ENCODE results near the gene IGF1R.

The IGF1R gene

DNA sequence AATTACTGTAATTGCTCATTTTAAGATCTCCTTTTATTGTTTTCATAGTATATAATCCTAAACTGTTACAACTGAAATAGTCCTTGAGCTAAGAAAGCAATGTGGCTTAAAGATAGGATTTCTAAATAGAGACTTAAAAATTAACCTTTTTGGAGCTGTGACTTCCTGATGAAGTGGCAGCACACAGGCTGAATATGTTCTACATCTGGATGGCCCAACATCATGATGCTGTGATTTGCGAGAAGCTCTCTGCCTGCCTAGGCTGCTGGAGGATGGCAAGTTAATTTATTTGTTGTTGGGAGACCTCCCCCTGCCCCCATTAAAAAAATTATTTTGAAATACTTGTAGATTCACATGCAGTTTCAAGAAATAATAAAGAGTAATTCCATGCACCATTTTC is 134.5 kb downstream of the IGF1R start:
- no peak for DNase-seq

DNA sequence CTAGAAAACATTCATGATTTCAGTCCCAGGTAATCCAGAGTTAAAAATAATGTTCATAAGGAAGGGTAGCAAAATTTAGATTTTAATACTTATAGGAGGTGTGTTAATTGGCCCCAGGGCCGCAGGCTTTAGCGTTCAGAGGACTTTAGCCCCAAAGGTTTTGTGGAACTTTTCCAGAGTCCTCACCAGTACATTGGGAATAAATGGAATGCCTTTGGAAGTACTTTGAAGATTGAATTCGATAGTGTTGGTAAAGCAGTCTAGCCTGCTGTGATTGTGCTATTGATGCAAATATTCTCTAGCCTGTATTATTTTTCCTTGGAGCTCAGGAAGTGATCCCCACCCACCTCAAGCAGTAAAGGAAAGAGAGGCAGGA is 137.1 kb downstream of the IGF1R start:
- DNase-seq: no peak

DNA sequence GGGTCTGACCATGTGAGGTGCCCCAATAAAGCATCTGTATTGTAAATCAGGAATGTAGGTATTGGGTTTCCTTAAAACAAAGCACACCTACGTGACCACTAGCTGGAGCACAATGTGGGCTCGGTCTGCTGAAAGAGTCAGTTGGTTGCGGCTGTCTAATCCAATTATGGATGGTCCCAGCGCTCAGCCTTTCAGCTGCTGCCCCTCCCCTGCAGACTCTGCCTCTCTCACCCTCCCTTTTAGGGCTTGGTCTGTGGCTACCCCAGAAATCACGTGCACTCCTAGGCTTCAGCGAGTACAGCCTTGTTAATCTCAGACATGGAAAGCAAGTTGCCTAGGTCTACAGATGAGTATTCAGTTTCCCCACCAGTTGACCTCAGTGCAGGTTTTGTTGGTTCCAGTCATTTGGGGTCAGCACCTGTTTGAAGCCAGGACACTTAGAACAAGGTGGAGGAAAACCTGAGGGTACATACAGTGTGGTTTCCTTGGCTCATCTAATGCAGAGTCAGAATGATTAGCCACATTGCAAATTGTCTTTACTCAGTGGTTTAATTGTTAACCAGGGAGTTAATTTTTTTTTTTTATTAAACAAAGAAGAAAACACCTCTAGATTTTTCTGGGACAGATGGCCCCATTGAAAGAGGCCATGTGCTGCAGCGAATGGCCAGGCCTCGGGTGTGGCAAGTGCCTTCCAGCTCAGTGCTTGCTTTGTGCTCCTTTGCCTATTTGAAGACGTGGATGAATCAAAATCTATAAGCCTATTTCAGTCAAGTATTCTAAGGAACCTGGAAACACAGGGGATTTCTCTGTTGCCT is 137.7 kb downstream of the IGF1R start:
- DNase-seq: peak; percentile 73

DNA sequence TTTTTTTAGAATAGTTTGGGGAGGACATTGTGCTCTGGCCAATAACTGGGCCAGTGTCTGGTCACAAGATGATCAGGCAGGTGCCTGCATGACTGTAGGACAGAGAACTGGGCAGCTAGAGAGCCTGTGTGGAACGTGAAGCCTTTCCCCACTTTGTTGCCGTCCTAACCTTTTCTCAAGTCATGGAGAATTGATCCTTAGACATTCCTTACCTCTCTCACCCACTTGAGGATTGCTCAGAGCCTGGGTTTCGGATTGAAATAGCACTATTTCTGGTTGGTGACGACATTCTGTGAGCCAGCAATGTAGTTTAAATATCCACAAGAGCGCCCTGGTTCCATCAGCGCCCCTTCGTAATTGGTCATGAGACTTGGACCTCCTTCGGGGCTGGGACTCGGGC is 138.4 kb downstream of the IGF1R start:
- no peak for DNase-seq

DNA sequence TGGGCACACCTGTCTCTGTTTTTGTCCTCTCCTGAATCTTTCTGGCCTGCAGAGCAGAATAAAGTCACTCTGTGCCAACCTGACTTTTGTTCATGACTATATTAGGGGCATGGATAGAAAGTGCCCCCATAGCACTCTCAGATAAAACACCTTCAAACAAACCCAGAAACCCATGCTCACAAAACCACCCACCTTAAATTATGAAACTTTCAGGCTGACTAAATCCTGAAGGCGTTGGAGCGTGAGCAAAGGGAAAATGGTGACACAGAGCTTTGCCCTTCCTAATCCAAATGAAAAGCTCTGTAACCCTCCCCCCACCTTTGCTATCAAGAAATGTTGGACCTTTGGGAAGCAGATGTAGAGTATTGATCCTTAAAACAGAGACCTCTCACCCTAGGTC is 138.9 kb downstream of the IGF1R start:
- DNase-seq: no peak

DNA sequence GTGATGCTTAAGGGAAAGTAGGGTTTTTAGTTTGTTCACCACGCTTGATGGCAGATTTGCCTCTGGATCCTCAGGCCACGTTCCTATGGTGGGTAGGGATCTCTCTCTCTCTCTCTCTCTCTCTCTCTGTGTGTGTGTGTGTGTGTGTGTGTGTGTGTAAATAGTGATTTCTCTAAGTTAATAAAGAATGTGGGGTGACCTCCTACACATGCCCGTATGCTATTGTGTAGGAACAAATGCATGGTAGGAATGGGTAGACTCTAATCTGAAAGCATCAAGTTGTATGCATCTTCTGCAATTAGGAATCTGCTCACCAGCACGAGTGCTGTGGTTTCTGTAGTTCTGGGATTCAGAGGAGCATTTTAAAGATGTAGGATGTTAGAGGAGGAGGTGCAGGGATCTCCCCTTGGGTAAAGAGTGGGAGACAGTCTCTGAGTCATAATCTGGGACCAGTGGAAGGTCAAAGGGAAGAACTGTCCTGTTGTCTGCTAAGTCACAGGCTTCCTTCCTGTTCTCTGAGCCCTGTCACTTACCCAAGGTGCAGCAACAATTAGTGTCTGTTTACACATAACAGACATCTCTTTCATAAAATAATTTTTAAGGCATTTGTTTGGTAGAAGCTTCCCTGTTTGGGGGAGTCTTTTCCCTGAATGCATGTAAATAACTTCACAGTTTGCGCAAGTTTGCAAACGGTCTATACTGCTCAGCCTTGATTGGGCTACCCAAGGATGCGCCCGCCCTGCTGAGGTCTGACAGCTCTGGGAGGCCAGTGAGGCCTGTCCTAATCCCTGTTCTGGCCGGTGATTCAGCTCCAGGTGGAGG is 139.8 kb downstream of the IGF1R start:
- no peak for DNase-seq

DNA sequence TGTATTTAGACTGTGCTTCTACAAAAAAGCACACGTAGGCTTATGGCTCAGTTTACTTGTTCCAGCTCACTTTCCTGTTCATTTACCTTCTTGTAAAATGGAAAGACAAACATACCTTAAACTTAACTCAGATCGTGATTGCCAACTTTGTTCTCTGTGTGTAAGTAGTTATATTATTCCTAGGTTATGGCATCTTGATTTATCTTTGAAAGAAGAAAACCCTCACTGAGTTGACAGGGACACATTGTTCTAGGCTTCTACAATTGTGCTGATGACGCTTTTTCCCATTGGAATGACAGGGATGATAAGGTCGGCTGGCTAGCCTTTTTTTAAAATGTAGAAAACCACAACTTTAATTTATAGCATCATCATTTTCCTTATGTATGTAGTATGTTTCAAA is 140.7 kb downstream of the IGF1R start:
- DNase-seq: no peak

DNA sequence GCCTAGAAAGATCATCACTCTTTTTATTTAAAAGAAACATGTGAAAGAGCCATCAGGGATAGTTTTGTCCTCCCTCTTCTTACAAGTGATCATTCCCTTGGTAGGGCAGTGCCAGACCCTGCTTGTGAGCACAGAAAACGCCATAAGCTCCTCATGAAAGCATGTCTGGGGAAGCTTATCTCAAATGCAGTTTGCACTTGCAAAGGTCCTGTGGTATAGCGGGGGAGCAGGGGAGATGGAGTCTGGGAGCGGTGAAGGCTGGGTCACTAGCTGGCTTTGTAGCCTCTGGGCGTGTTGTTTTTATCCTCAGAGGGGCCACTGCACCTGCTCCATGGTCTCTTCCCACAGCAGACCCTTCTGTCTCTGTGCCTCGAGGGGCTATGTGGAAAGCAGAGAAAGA is 141.9 kb downstream of the IGF1R start:
- DNase-seq: no peak

DNA sequence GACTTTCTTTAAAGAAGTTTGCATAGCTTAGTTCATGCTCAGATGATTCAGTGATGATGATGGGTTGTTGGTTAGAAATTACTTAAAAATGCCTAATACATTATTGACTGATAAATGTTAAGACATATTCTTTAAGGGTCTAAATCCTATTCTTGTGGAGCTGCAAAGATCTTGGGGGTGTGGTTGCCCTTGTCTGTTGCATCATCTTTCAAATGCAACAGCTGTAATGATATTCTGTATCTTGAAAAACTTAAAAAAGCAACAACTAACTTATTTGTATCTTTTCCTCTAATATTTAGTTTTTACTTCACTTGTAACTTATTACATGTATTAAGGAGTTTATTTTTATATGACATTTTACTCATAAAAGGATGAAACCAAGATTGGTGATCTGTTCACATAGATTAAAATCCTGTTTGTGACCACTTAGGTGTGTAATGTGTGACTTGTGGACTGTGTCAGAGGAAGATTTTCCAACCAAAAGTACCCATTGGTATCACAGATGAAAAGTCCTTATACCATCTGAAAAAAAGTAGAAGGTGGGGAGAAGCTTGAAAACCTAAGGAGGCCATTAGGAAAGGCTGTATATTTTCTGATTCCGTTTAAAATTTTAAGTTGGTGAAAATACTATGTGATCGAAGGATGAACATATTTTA is 142.8 kb downstream of the IGF1R start:
- DNase-seq: no peak

DNA sequence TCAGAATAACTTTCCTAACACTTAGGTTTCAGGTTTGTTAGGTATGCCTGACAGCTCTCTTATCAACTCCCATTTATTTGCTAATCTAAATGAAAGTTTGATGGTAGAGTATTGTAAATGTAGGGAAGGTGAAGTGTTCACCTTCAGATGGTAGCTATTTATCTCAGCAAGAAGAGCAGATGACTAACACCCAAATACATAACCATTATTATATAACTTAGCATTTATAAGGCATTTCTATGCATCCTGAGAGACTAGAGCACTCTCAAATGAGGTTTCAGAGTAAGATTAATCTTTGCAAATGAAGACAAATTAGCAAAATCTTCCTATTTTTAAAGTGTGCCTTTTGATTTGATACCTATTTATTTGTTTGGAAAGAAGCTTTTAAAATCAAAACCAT is 143.8 kb downstream of the IGF1R start:
- DNase-seq: no peak

DNA sequence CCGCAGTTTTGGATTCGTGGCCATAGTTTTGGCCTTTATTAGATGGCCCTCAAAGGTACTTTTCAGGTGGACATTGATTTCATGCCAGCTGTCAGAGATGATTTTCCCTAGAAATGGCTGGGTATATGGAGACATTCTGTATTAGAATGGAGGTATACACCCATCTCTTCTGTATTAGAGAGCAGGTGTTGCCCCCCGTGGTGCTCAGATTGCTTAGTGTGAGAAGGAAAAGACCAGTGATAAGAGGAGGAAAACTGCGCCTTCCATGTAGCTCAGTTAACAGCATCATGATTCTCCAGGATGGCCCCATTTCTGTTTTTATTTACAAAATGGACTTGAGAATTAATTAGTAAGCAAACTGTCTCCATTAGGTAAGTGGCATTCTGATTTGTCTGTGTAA is 145.9 kb downstream of the IGF1R start:
- no peak for DNase-seq

DNA sequence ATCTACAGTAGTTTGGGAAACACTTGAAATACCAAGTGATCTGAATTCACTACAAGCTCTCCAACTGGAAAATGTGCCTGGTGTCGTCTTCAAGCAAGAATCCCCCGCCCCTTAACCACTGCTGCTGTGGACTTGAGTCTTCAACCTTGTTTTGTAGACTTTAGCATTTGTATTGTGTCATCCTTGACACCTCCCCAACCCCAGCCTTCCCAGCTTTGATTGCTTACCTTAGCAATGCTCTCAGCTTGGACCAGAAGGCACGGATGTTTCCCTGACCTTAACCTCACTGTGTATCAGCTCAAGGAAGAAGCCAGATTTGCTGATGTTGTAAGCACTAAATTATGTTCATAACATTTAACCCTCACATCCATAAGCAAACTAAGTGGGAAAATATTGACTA is 146.4 kb downstream of the IGF1R start:
- DNase-seq: no peak

DNA sequence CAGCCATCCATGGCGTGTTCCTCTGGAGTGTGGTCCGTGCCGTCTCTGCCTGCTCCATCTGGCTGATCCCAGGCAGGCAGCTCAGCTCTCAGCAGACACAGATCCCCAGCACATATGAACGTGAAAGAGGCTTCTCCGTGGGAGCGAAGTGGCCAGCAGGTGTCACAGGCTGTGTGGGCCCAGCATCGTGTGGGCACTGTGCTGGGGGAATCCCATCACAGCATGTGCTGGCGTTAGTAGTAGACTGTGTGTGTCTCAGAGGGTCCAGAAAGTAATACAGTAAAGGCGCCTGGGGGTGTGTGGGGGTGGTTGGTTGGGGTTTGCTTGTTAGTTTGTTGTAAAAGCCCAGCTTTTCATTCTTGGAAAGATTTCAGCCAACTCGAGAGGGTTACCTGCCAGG is 147.6 kb downstream of the IGF1R start:
- DNase-seq: no peak

DNA sequence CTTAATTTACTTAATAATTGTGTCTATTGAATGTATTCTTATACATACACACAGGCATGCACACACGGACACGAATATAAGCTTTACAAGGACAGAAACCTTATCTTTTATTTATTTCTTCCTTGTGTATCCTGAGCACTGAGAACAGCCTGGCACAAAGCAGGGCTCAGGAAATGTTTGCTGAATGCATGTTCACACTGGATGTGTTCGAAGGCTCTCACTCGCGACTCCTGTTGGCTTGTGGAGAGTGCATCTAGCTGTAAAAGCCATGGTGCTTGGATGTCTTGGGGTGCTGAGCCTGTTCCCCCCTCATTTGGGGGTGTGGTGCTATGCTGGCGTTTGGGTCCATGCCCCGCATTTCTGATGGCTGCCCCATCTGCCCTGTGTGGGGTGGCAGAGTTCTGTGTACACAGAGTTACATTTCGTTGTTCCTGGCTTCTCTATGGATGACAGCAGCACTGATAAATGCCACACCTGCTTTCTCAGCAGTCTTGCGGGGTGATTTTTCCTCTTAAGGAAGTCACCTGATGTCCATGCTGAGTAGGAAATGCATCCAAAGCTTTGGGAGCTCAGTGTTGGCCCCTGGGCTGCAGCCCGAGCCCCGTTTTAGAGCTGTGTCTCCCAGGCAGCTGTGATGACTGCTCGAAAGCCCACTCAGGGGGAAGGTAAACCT is 148.5 kb downstream of the IGF1R start:
- DNase-seq: no peak

DNA sequence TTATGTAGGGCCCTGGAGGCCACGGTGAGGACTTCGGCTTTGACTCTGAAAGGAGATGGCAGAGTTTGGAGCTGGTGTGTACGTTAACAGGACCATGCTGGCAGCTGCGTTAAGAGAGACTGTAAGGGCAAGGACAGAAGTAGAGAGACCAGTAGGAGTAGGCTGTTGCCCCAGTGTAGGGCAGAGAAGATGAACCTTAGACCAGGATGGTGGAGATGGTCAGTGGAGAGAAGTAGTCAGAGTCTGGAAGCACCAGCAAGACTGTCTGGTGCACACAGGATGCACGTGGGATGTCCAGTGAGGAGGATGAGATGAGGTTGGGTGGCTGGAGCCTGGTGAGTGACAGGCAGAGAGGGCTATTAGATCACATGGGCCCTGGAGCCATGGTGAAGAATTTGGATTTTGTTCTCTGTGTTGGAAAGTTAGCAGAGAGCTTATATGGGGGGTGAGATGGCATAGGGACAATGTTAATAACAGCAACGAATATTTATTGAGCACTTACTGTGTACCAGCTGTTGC is 150.1 kb downstream of the IGF1R start:
- DNase-seq: no peak

DNA sequence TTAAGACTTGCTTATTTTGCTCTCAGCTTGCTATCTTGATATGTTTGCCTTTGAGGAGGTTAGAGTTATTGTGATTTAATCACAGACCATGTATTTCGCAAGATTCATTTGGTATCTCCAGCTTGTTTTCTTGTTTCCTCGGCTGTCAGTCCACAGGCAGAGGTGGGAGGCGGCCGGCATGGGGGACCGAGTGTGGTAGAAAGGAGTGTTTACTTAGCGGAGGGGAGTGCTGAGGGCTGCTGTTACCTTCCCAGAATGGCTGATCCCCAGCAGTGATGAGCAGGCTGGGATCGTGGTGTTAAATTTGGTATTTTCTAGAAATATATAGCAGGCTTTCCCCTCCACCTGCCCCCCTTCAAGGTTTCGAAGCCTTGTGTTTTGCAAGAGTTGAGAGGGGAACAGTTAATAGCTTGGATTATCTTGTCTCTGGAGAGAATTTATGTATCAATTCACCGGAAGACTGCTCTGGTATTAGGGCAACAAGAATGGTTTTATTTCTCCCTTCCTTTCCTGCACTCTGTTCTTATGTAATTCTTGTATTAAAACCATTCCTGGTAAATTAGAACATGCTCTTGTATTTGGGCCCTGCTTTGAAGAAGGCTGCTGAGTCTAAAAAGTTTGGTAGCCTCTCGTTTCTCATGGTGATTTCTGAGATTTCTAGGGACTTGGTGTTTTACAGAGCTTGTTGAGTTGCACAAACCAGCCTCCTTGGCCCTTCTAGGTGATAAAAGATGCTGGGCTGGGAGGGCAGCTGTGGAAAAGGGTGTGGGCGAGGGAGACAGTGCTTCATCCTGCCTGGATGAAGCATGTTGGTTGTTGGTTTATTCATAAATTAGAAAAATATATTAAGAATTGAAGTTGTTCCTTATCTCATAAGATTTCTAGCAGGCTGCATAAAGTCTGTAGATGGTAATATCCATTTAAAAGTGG is 151.4 kb downstream of the IGF1R start:
- peak; percentile 28 for DNase-seq

DNA sequence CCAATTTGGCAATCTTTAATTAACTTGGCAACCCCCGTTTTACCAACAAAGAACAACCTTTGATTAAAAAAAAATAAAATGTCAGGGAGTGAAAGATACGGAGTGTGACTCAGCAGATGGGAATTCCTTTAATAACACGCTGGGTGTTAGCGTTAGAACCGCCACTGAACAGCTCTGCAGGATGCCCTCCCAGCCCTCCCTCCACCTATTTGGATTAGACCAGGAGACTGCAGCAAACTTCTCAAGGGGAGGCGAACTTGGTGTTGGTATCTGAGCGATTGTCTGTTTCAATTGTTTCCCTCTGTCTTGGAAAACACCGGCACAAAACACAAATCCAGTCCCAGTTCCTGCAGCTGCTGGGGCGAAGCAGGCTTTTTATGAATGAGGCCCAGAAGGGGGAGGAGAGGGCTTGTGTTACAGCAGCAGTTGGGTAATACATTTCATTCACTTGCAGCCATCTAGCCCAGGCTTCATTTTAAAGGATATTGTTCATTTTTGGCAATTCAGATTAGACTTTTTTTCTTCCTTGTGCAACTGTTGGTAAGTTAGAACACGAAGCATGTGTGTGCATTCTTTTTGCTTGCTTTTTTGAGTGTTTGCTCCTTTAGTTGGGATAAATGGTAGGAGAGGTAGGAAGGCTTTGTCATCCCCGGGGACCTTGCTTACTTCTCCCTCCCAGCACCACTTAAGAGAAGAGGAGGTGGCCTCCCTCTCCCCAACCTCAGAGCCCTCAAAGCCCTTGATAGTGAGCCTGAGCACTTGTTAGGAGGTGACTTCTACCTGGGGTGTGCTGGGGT is 152.3 kb downstream of the IGF1R start:
- peak; percentile 75 for DNase-seq

DNA sequence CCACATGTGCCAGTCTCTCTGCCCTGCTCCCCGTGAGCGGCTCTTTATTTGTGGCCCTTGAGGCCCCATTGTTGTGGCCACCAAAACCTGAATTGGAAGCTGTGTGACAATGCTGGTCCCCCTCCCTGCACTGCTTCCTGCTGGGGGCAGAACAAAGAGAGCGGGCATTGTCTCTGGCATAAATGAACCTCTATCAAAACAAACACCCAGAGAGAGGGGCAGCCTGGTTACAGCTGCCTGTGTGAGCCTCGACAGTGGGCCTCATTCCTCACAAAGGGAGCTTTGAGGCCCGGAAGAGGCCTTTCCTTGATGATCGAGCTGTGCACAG is 152.9 kb downstream of the IGF1R start:
- DNase-seq: no peak

DNA sequence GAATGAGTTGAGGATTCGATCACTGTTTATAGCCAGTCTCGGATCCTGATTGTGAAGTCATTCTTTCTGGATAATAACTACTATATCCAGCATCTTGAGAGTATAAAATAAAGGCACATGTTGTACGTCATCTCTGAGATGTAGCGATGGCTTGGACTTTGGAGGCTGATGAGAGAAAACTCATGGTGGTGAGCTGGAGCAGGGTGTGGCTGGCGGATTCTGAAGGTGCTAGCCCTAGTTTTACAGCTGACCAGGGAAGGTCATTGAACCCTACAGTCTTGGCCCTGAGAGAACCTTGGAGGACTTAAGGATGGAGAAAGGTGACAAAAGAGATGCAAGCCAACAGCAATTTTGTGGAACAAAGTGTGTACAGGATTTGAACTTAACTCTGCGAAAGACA is 153.8 kb downstream of the IGF1R start:
- no peak for DNase-seq

DNA sequence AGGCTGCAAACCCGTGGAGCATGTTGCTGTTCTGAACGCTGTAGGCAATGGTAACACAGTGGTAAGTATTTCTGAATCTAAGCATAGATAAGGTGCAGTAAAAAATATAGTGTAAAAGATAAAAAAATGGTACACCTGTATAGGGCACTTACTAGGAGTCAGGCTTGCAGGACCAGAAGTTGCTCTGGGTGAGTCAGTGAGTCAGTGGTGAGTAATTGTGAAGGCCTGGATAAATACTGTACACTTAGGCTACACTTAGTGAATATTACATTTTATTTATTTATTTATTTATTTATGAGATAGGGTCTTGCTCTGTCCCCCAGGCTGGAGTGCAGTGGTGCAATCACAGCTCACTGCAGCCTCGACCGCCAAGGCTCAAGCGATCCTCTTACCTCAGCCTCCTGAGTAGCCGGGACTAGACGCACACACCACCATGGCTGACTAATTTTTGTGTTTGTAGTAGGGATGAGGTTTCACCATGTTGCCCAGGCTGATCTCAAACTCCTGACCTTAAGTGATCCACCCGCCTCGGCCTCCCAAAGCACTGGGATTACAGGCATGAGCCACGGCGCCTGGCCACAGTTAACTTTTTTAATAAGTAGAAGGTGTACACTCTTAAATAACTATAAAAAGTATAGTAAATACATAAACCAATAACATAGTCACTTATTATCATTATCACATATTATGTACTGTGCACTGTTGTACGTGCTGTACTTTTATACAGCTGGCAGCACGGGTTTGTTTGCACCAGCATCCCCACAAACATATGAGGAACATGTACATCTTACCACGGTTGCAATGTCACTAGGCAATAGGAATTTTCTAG is 155.1 kb downstream of the IGF1R start:
- no peak for DNase-seq

DNA sequence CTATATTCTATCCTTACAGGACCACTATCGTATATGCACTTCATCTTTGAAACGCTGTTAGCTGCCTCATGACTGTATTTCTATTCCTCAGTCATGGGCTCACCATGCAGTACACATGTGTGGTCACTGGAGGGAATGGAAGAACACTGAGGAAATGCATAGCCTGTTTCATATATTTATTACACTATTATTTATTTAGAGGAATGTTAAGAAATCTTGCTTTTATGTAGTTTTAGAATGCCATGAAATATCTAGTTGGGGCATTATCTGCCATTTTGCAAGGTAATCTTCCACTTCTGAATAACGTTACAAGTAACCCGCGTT is 155.7 kb downstream of the IGF1R start:
- DNase-seq: no peak

Data from NCI-H526 treated with DMSO at 0.1 percent for 48 hours (cell line).